ENCODE data around the gene OR4D10.

DNA sequence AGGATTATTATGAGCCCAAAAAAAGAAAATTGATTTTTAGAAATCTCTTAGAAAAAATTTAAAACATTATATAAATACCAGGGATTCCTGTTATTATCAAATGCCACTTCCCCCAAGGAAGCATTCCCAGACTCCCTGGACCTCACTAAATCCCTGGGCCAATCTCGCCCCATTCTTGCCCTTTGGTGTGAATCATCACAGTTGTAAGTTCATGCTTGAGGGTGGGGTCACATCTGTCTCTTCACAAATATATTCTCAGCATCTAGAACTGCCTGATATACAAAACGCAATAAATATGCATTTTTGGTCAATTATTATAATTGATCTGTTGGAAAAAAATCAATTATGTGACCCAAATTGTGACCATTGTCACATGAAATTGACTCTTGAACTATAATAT, 24.6 kb upstream of the OR4D10 start:
- no peak for TF ChIP-seq KDM2A (CRISPR knock-in tag; IDR thresholded peaks at IDR 0.05; ENCODE audit: borderline replicate concordance, low read depth)
- TF ChIP-seq YEATS2 (CRISPR knock-in tag; IDR thresholded peaks at IDR 0.05; ENCODE audit: borderline replicate concordance): no peak
- TF ChIP-seq IKZF4 (CRISPR knock-in tag; IDR thresholded peaks at IDR 0.05; ENCODE audit: borderline replicate concordance, low read depth, not compliant biosample characterization): no peak
- no peak for TF ChIP-seq EZH2 (conservative IDR thresholded peaks at IDR 0.05; ENCODE audit: low read depth, low read length)
- TF ChIP-seq SALL1 (CRISPR knock-in tag; IDR thresholded peaks at IDR 0.05): no peak
- TF ChIP-seq ZBTB26 (CRISPR knock-in tag; IDR thresholded peaks at IDR 0.05; ENCODE audit: borderline replicate concordance): no peak
- TF ChIP-seq ELF1 (CRISPR knock-in tag; IDR thresholded peaks at IDR 0.05): no peak
- TF ChIP-seq ZNF138 (CRISPR knock-in tag; IDR thresholded peaks at IDR 0.05; ENCODE audit: low read depth): no peak
- TF ChIP-seq ZFAT (CRISPR knock-in tag; conservative IDR thresholded peaks at IDR 0.05): no peak

All from HepG2 (cell line).